Erythroblast (primary cell): ENCODE data around the gene FKRP.

ENCODE experiments used
- GATA1 ChIP-seq: IDR thresholded peaks from 2 replicates; pipeline ENCODE4 v1.6.1; 2011; ENCODE audit warnings: low read depth, mild to moderate bottlenecking, control low read depth, low read length, moderate library complexity
- POLR2A ChIP-seq: IDR thresholded peaks from 2 replicates; pipeline ENCODE4 v1.6.1; 2011; ENCODE audit warnings: mild to moderate bottlenecking, low read length

DNA sequence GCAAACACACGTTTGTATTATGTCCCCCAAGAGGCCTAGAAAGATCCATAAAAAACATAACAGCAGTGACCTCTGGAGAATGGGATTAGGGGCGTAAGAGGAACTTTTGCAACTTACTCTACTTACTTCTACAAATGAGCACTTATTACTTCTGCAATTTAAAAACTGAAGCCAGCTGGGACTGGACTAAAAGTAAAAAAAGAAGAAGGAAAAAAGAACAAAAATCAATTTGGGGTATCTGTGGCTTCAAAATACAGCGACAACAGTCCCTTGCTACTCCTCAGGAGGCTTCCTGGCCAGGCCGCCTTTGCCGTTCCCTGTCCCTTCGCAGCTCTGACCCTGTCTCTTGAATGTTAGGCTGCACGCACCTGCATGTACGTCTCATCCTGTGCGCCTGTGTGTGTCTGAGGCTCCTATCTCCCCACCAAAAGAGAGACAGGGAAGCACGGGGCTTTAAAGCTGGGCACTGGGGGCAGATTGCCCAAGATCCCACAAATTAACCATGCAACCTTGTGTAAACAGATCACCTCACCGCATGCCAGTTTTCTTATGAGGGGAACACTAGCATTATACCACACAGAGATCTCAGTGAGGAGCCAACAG, 12.1 kb upstream of the FKRP start:
- no peak for TF ChIP-seq POLR2A
- TF ChIP-seq GATA1, result no peak
